IMR-90 (cell line): ENCODE measurements around the gene IKBKE. TPM values are rescaled to one million over a fixed set of nuclear protein-coding genes. Genes with fewer than 3 reads are reported as not detected.
"Not testable (repeated sequence)": the region's sequence is repeated elsewhere in the genome, so short reads cannot be mapped to it uniquely, and the experiment has no call there.

ENCODE experiments used
- ATAC-seq: fragments of 200-7000 bp; cut with Tn5 transposase; 2 replicates; pipeline ENCODE4 v1.9.1; 2020; ENCODE audit warnings: low read depth, mild to moderate bottlenecking, moderate library complexity
- BruUV-seq: library from RNA; stranded (reverse); fragments of 400-500 nt; replicated peaks from 2 replicates; lab custom pipeline; 2021; lab: Mats Ljungman, UMichigan
- CTCF ChIA-PET: fragments of 300-600 bp; formaldehyde crosslinking; extraction: SDS; loops from one replicate; lab custom pipeline; 2021; ENCODE audit warnings: antibody characterized with exemption; lab: Yijun Ruan, JAX
- POLR2A ChIA-PET: fragments of 300-600 bp; sonication (Branson Sonifier 250); formaldehyde crosslinking; loops from one replicate; lab custom pipeline; 2022; ENCODE audit warnings: antibody characterized with exemption; ENCODE audit not compliant: unreplicated experiment; lab: Charles Lee
- DNase-seq: peaks from one replicate; pipeline ENCODE4 v3.0.0; 2013
- H2AFZ ChIP-seq: replicated peaks from 2 replicates; pipeline ENCODE3; 2013; ENCODE audit warnings: low read length, mild to moderate bottlenecking; ENCODE audit not compliant: poor library complexity
- H2AK5ac ChIP-seq: 2 replicates; pipeline ENCODE4 v1.6.1; 2013; ENCODE audit warnings: low read depth, low read length, inconsistent platforms
- H2AK9ac ChIP-seq: replicated peaks from 2 replicates; pipeline ENCODE3; 2013; ENCODE audit warnings: mild to moderate bottlenecking, low read depth, low read length, moderate library complexity; ENCODE audit not compliant: poor library complexity
- H2BK120ac ChIP-seq: 2 replicates; pipeline ENCODE4 v1.6.1; 2013; ENCODE audit warnings: low read depth, low read length, inconsistent platforms
- H2BK15ac ChIP-seq: 3 replicates; pipeline ENCODE4 v1.6.1; 2013; ENCODE audit warnings: low read depth, low read length, inconsistent platforms
- H2BK20ac ChIP-seq: 2 replicates; pipeline ENCODE4 v1.6.1; 2013; ENCODE audit warnings: low read depth, mild to moderate bottlenecking, inconsistent platforms, low read length, moderate library complexity
- H2BK5ac ChIP-seq: 2 replicates; pipeline ENCODE4 v1.6.1; 2013; ENCODE audit warnings: mild to moderate bottlenecking, low read depth, low read length, inconsistent platforms; ENCODE audit not compliant: poor library complexity, severe bottlenecking
- H3K14ac ChIP-seq: replicated peaks from 2 replicates; pipeline ENCODE4 v1.6.1; 2013; ENCODE audit warnings: low read depth, low read length, inconsistent platforms
- H3K18ac ChIP-seq: 2 replicates; pipeline ENCODE4 v1.6.1; 2013; ENCODE audit warnings: low read depth, low read length, control low read depth
- H3K23ac ChIP-seq: 2 replicates; pipeline ENCODE4 v1.6.1; 2013; ENCODE audit warnings: low read depth, low read length, inconsistent platforms
- H3K27ac ChIP-seq: 2 replicates; pipeline ENCODE4 v1.5.1; 2013; ENCODE audit warnings: mild to moderate bottlenecking, control low read depth, low read length; ENCODE audit not compliant: insufficient read depth
- H3K27me3 ChIP-seq: 2 replicates; pipeline ENCODE4 v1.6.1; 2013; ENCODE audit warnings: low read length; ENCODE audit not compliant: control insufficient read depth, insufficient read depth
- H3K36me3 ChIP-seq: 2 replicates; pipeline ENCODE4 v1.6.1; 2013; ENCODE audit warnings: low read length, mixed read lengths; ENCODE audit not compliant: control insufficient read depth, insufficient read depth
- H3K4ac ChIP-seq: 2 replicates; pipeline ENCODE4 v1.6.1; 2013; ENCODE audit warnings: low read depth, low read length, inconsistent platforms
- H3K4me1 ChIP-seq: 2 replicates; pipeline ENCODE4 v1.6.1; 2013; ENCODE audit warnings: low read length, mixed read lengths; ENCODE audit not compliant: control insufficient read depth, insufficient read depth
- H3K4me2 ChIP-seq: 2 replicates; pipeline ENCODE4 v1.6.1; 2013; ENCODE audit warnings: low read depth, mild to moderate bottlenecking, control low read depth, low read length, moderate library complexity
- H3K4me3 ChIP-seq: 2 replicates; pipeline ENCODE4 v1.5.1; 2013; ENCODE audit warnings: low read depth, mild to moderate bottlenecking, control low read depth, low read length, moderate library complexity; ENCODE audit not compliant: insufficient read depth
- H3K56ac ChIP-seq: 2 replicates; pipeline ENCODE4 v1.6.1; 2013; ENCODE audit warnings: low read length, inconsistent platforms; ENCODE audit not compliant: insufficient read depth; ENCODE audit errors: extremely low read depth
- H3K79me1 ChIP-seq, 2 experiments: 2 replicates each; pipeline ENCODE4 v1.6.1; 2013; ENCODE audit warnings: low read length in 2 of 2, inconsistent platforms in 1 of 2, low read depth in 1 of 2
- H3K9ac ChIP-seq: 2 replicates; pipeline ENCODE4 v1.6.1; 2013; ENCODE audit warnings: low read depth, low read length, control low read depth
- H3K9me1 ChIP-seq: 2 replicates; pipeline ENCODE4 v1.6.1; 2013; ENCODE audit warnings: low read length, inconsistent platforms; ENCODE audit not compliant: insufficient read depth
- H3K9me3 ChIP-seq: 2 replicates; pipeline ENCODE4 v1.6.1; 2013; ENCODE audit warnings: low read length; ENCODE audit not compliant: control insufficient read depth, insufficient read depth
- H4K20me1 ChIP-seq: 2 replicates; pipeline ENCODE4 v1.6.1; 2013; ENCODE audit warnings: low read length, inconsistent platforms; ENCODE audit not compliant: insufficient read depth
- H4K5ac ChIP-seq: 2 replicates; pipeline ENCODE4 v1.6.1; 2013; ENCODE audit warnings: mild to moderate bottlenecking, low read depth, low read length, control low read depth
- H4K8ac ChIP-seq, 2 experiments: 2 replicates each; pipeline ENCODE4 v1.6.1; 2013; ENCODE audit warnings: low read depth in 2 of 2, low read length in 2 of 2, control low read depth in 1 of 2, inconsistent platforms in 1 of 2
- H4K91ac ChIP-seq: 2 replicates; pipeline ENCODE4 v1.6.1; 2013; ENCODE audit warnings: low read depth, low read length, inconsistent platforms; ENCODE audit not compliant: insufficient read depth
- WGBS, 2 experiments: methylation state at CpG; one replicate each; pipeline versions ENCODE4 v1.1.5 to v1.1.7; 2013; ENCODE audit warnings: missing lambda C conversion rate in 2 of 2; ENCODE audit not compliant: insufficient read length in 1 of 2; ENCODE audit errors: extremely low coverage in 2 of 2; 5-methylcytosine and 5-hydroxymethylcytosine counted together
- dilution Hi-C: fragments of 300-500 bp; cut with HindIII; formaldehyde crosslinking; loops from one replicate; pipeline ENCODE4 v1.14.3; 2018; ENCODE audit warnings: low sequenced_read_pairs; ENCODE audit not compliant: unreplicated experiment
- in situ Hi-C: fragments of 300-500 bp; cut with MboI; formaldehyde crosslinking; loops from 3 replicates; pipeline ENCODE4 v1.14.3; 2019; ENCODE audit warnings: low sequenced_read_pairs, inconsistent platforms, mixed read lengths
- intact Hi-C: fragments of 100-400 bp; cut with micrococcal nuclease; formaldehyde crosslinking; loops from 2 replicates; pipeline ENCODE4 v1.10.0; 2022
- polyA plus RNA-seq, 3 experiments: library from polyadenylated mRNA; depleted of rRNA; stranded (reverse); fragments of >200 nt; gene quantifications; 2 replicates each; pipeline ENCODE4 v1.2.3, GENCODE V29; 2012; ENCODE audit warnings: low replicate concordance in 1 of 3
- total RNA-seq: library from RNA; depleted of rRNA; stranded (reverse); fragments of >200 nt; gene quantifications from 2 replicates; pipeline ENCODE4 v1.2.3, GENCODE V29; 2012

Gene IKBKE
- total and polyA plus RNA-seq, 2 of the 4 experiments (the other 2 are of a cell fraction) = 20.3 to 24.0 TPM

- H3K79me1 ChIP-seq, H2BK5ac ChIP-seq, H3K9ac ChIP-seq, H4K5ac ChIP-seq, H3K27ac ChIP-seq, H3K4me1 ChIP-seq, H2AK5ac ChIP-seq, ATAC-seq, H3K4me2 ChIP-seq, POLR2A ChIA-PET, DNase-seq, H3K4ac ChIP-seq, H2BK120ac ChIP-seq, CTCF ChIA-PET, H3K9me3 ChIP-seq, H3K14ac ChIP-seq, H3K27me3 ChIP-seq, H2AFZ ChIP-seq, dilution Hi-C loops, H3K56ac ChIP-seq, H4K20me1 ChIP-seq, H2BK15ac ChIP-seq, H2BK20ac ChIP-seq, H3K18ac ChIP-seq, H3K4me3 ChIP-seq, H4K91ac ChIP-seq, H4K8ac ChIP-seq, BruUV-seq, H3K9me1 ChIP-seq, H2AK9ac ChIP-seq, intact Hi-C loops, H3K23ac ChIP-seq: not testable (repeated sequence)
- in situ Hi-C loops = loop anchor here (5.0 to 10.0 kb wide), 3 partner anchors 58 to 431 kb away; no protein-coding TSS in a partner anchor
- WGBS, 2 experiments = no CpG with 5 or more reads among the region's 1 CpG
- H3K36me3 ChIP-seq = peaks cover 31% of the 10 kb centered on the region
These were observed 13.6 kb downstream of the IKBKE start for GRCh38 chr1:206483864-206484263.
